Stimulated activated CD4-positive, alpha-beta T cell treated with anti-CD3 and anti-CD28 coated beads, Interleukin-1b, Interleukin-23, amount 100 ng/mL, for 24 hours (primary cell): Measurements from ENCODE around the gene ALDH3B2.
A peak's percentile ranks its signal among the peaks of the same experiment; 100 is the strongest.
"Not testable (repeated sequence)": the region's sequence is repeated elsewhere in the genome, so short reads cannot be mapped to it uniquely, and the experiment has no call there.

ENCODE experiments used
- DNase-seq, 4 experiments: peaks; one replicate each; pipeline ENCODE4 v3.0.0-alpha.2; 2020; ENCODE audit warnings: low read depth in 4 of 4, low spot score in 1 of 4

Gene ALDH3B2

GRCh38 chr11:67662835-67663531 is 11.4 kb downstream of the ALDH3B2 start:
- no peak for DNase-seq

GRCh38 chr11:67662142-67662834 is 12.1 kb downstream of the ALDH3B2 start:
- DNase-seq = no peak

DNA sequence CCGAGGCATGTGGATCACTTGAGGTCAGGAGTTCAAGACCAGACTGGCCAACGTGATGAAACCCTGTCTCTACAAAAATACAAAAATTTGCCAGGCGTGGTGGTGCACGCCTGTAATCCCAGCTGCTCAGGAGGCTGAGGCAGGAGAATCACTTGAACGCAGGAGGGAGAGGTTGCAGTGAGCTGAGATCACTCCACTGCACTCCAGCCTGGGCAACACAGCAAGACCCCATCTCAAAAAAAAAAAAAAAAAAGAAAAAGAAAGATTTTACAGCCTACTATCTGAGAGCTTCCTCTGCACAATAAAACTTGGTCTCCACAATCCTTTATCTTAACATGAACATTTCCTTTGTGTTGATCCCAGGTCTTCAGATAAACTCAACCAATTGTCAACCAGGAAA is 13.7 kb downstream of the ALDH3B2 start:
- not testable (repeated sequence) for DNase-seq

- not testable (repeated sequence) for DNase-seq
Measured at GRCh38 chr11:67659651-67660165, 14.7 kb downstream of the ALDH3B2 start.

DNA sequence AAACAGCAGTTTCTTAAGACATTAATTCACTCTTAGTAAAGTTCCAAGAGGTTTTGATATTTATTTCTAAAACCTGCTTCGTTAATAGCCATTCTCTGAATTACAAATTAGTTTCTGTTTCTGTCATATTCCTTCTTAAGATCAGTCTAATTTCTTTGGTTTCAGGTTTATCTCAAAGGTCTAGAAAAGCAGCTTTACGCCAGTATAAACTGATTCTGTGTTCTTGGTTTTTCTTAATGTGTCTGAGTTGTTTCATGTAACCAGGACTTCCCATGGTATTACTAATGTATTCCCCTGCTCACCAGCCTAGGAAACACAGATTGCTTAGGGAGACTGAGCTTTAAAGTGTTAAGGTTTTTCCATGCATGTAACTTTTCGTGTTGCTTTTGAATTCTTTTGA is 17.1 kb downstream of the ALDH3B2 start:
- no peak for DNase-seq

- no peak for DNase-seq
Measured at GRCh38 chr11:67656278-67656922, 18.0 kb downstream of the ALDH3B2 start.

DNA sequence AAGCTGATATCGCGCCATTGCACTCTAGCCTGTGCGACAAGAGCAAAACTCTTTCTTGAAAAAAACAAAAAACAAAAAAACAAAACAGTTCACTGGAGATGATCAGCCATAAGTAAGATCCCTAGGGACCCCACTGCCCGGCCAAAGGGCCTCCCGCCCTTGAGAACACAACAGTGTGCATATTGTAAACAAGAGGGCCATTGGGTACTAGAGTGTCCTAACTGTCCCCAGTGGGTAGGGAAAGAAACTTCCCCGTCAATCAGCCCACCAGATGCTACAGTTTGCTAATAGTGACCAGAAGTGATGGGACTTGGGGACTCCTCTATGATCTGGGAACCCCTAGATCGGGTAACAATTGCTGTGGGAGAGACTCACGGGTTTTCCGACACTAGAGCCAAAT is 20.2 kb downstream of the ALDH3B2 start:
- DNase-seq = no peak

GRCh38 chr11:67652965-67653845 is 21.2 kb downstream of the ALDH3B2 start:
- no peak for DNase-seq

DNA sequence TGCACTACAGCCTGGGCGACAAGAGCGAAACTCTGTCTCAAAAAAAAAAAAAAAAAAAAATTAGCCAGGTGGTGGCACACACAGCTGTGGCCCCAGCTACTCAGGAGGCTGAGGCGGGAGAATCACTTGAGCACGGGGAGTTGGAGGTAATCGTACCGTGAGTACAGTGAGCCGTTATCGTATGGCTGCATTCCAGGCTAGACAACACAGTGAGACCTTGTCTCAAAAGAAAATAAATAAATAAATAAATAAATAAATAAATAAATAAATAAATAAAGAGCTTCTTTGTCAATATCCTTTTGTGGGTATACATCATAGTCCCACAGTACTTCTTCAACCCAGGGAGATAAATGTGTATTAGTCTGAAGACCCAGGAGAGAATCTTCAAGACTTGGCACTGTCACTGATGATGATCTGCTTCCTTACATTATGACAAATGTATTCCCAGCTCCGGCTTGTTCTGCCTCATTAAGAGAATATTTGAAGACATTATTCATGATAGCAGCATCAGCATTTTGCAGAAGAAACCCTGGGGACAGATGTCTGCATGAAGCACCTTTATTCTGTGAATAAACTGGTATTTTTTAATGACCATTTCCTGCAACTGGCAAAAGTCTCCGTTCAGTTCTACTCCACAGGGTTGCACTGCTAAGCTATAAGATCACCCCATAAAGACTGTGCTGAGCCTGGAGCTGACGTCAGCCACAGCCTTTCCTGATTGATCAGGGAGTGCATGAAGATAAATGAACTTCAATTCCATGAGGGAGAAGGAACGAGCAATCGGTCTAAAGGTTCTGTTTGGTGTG is 22.2 kb downstream of the ALDH3B2 start:
- no peak for DNase-seq

GRCh38 chr11:67649634-67650510 is 24.6 kb downstream of the ALDH3B2 start:
- no peak for DNase-seq

- DNase-seq = no peak
Measured at GRCh38 chr11:67648796-67649613, 25.4 kb downstream of the ALDH3B2 start.

DNA sequence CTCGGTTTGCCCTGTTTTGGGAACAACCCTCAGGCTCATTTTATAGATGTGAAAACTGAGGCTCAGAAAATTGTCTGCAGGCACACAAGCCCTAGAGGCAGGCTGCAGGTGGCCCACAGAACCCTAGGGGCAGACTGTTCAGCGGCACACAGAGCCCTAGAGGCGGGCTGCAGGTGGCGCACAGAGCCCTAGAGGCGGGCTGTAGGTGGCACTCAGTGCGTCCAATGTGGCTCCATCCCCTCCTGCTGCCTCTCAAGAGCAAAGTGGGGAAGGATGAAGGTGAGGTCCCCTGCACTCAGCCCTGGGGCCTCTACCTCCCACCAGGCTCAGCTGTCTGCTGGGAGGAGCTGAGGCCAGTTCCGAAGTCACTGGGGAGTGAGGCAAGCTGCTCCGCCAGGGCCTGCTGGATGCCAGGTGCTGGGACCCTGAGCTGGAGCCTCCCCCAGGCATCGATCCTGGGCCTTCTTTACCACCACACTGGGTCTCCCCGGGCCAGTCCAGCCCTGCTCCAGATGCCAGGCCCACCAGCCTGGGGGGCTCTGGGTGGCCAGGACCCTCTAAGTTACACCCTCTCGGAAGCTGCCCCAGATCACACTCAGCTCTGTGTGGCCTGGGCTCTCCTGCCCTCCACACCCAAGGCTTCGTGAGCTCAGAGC is 26.2 kb downstream of the ALDH3B2 start:
- peak in 2 of 4 experiments; percentile 28 to 37 for DNase-seq

- DNase-seq = no peak
Measured at GRCh38 chr11:67647471-67647870, 27.0 kb downstream of the ALDH3B2 start.

- DNase-seq = no peak
Measured at GRCh38 chr11:67646535-67647336, 27.7 kb downstream of the ALDH3B2 start.

GRCh38 chr11:67645521-67646461 is 28.6 kb downstream of the ALDH3B2 start:
- DNase-seq = no peak
